Esophagus muscularis mucosa (tissue), 3 donors: ENCODE measurements around the gene OR2F1.

Source experiments
- POLR2A ChIP-seq: fragments of 450-650 bp; IDR thresholded peaks from one replicate; pipeline ENCODE4 v1.6.1; 2017; ENCODE audit warnings: antibody characterized with exemption, moderate library complexity, mild to moderate bottlenecking, low read depth
- TF ChIP-seq, protein P1 (sequence below), 3 experiments: fragments of 200-600 bp in 2 of 3; fragments of 450-650 bp in 1 of 3; sonication (generic) in 2 of 3; IDR thresholded peaks; one replicate each; pipeline ENCODE4 v1.5.1; 2017 to 2019; ENCODE audit warnings: antibody characterized with exemption in 3 of 3, mild to moderate bottlenecking in 2 of 3, moderate library complexity in 1 of 3

DNA sequence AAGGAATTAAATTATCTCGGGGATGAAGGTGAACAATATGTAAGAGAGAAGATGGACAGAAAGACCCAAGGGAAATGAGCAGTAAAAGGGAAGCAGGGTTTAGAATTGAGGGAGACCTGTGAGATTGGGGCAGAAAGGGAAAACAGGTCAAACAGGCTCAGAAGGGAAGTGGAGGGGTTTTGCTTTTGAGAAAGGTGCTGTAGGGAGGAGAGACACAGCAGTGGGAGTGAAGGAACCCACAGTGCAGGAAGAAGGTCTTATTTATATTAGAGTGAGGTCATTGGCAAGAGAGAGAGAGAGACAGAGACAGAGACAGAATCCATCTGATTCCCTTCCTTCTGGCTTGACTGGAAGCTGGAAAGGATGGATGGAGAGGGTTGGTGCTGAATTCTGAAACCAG lies 49.1 kb upstream of the OR2F1 start:
- TF ChIP-seq POLR2A: no peak
- TF ChIP-seq, protein P1, sequence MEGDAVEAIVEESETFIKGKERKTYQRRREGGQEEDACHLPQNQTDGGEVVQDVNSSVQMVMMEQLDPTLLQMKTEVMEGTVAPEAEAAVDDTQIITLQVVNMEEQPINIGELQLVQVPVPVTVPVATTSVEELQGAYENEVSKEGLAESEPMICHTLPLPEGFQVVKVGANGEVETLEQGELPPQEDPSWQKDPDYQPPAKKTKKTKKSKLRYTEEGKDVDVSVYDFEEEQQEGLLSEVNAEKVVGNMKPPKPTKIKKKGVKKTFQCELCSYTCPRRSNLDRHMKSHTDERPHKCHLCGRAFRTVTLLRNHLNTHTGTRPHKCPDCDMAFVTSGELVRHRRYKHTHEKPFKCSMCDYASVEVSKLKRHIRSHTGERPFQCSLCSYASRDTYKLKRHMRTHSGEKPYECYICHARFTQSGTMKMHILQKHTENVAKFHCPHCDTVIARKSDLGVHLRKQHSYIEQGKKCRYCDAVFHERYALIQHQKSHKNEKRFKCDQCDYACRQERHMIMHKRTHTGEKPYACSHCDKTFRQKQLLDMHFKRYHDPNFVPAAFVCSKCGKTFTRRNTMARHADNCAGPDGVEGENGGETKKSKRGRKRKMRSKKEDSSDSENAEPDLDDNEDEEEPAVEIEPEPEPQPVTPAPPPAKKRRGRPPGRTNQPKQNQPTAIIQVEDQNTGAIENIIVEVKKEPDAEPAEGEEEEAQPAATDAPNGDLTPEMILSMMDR (IDR thresholded peaks at IDR 0.05): no peak
